GM12878 (cell line): ENCODE measurements around the gene HECTD2.

ENCODE experiments used
- ATF7 ChIP-seq: fragments of 450-650 bp; IDR thresholded peaks from 2 replicates; pipeline ENCODE4 v1.6.1; 2016; ENCODE audit warnings: low read depth, mild to moderate bottlenecking
- CEBPB ChIP-seq, 2 experiments: fragments of 150-350 bp in 1 of 2; IDR thresholded peaks; 2 replicates each; pipeline ENCODE4 v1.6.1; 2012 to 2014; ENCODE audit warnings: low read depth in 2 of 2, low read length in 2 of 2, borderline replicate concordance in 1 of 2, inconsistent platforms in 1 of 2
- CHD2 ChIP-seq: IDR thresholded peaks from 2 replicates; pipeline ENCODE4 v1.6.1; 2011; ENCODE audit warnings: low read depth, low read length, improper control_type of control experiment, borderline replicate concordance
- CREB1 ChIP-seq: IDR thresholded peaks from 2 replicates; pipeline ENCODE4 v1.6.1; 2012; ENCODE audit warnings: low read depth, mild to moderate bottlenecking, inconsistent platforms
- EZH2 ChIP-seq: IDR thresholded peaks from 2 replicates; pipeline ENCODE4 v1.6.1; 2012; ENCODE audit warnings: low read depth, mild to moderate bottlenecking, control low read depth, inconsistent platforms, low read length, borderline replicate concordance; ENCODE audit not compliant: control insufficient read depth
- GABPA ChIP-seq: IDR thresholded peaks from 2 replicates; pipeline ENCODE4 v1.6.1; 2014; ENCODE audit warnings: antibody characterized with exemption, low read depth, mild to moderate bottlenecking, inconsistent platforms
- KLF5 ChIP-seq: fragments of 450-650 bp; IDR thresholded peaks from 2 replicates; pipeline ENCODE4 v1.6.1; 2014; ENCODE audit warnings: mild to moderate bottlenecking; ENCODE audit not compliant: partially characterized antibody
- NKRF ChIP-seq: fragments of 450-650 bp; conservative IDR thresholded peaks from 2 replicates; pipeline ENCODE4 v1.6.1; 2017; ENCODE audit warnings: mild to moderate bottlenecking, moderate library complexity
- PKNOX1 ChIP-seq: fragments of 450-650 bp; IDR thresholded peaks from 2 replicates; pipeline ENCODE4 v1.6.1; 2016; ENCODE audit warnings: mild to moderate bottlenecking
- PML ChIP-seq: IDR thresholded peaks from 2 replicates; pipeline ENCODE4 v1.6.1; 2012; ENCODE audit warnings: low read length, inconsistent platforms
- ZNF24 ChIP-seq: fragments of 450-650 bp; IDR thresholded peaks from 2 replicates; pipeline ENCODE4 v1.6.1; 2017; ENCODE audit warnings: antibody characterized with exemption, mild to moderate bottlenecking
- ZNF274 ChIP-seq: IDR thresholded peaks from one replicate; pipeline ENCODE4 v1.8.0; 2011; ENCODE audit not compliant: insufficient read length, insufficient read depth
- TF ChIP-seq, protein P1 (sequence below), 3 experiments: IDR thresholded peaks in 2 of 3; conservative IDR thresholded peaks in 1 of 3; 2 replicates each; pipeline ENCODE4 v1.5.1; 2011; ENCODE audit warnings: low read depth in 3 of 3, low read length in 3 of 3, mild to moderate bottlenecking in 3 of 3, control low read depth in 2 of 3, moderate library complexity in 2 of 3, inconsistent platforms in 1 of 3, mixed read lengths in 1 of 3; ENCODE audit not compliant: control insufficient read depth in 2 of 3, insufficient read depth in 1 of 3; ENCODE audit errors: extremely low read depth in 1 of 3

DNA sequence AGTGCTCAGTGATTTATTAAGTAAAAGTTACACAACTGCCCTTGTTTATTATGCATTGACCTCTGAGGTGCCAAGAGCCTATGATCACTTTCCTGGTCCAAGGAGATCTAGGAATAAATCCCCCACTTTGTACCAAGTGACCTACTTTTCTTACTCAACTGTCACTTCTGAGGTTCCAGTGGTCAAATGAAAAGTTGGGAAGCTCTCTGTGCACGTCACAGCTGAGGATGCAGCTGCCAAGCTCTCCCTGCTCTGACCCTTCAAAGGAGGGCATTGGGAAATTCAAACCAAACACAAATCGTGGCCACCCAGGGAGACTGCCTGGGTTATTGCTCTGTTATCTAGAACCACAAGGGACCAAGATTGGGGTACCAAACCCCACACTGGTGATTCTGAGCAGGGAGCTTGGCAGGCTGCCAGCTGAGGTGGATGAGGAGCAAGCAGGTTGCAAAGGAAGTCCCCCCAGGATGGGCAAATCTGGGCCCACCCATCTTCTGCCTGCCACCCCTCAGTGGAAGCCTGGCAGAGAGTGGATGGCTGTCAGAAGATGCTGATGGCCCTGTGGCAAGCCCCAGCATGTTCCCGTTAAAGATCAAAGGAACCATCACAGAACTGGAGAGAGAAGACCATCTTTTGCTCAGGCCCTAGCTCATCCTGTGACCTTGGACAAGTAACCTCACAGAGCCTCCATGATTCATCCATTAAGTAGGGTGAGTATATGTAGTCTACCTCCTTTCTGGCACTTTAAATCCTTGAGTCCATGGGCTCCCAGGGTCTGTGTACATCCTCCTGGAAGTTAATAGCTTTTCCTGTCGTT lies 116.0 kb downstream of the HECTD2 start:
- no peak for TF ChIP-seq CREB1
- TF ChIP-seq ZNF24 = no peak
- TF ChIP-seq NKRF = no peak
- no peak for TF ChIP-seq PKNOX1
- no peak for TF ChIP-seq KLF5
- TF ChIP-seq ZNF274 = no peak
- no peak for TF ChIP-seq CHD2
- TF ChIP-seq CEBPB (IDR thresholded peaks at IDR 0.05; ENCODE audit: borderline replicate concordance in 1 of 2, low read depth in 2 of 2, low read length in 2 of 2) = no peak
- no peak for TF ChIP-seq ATF7
- TF ChIP-seq, protein P1, sequence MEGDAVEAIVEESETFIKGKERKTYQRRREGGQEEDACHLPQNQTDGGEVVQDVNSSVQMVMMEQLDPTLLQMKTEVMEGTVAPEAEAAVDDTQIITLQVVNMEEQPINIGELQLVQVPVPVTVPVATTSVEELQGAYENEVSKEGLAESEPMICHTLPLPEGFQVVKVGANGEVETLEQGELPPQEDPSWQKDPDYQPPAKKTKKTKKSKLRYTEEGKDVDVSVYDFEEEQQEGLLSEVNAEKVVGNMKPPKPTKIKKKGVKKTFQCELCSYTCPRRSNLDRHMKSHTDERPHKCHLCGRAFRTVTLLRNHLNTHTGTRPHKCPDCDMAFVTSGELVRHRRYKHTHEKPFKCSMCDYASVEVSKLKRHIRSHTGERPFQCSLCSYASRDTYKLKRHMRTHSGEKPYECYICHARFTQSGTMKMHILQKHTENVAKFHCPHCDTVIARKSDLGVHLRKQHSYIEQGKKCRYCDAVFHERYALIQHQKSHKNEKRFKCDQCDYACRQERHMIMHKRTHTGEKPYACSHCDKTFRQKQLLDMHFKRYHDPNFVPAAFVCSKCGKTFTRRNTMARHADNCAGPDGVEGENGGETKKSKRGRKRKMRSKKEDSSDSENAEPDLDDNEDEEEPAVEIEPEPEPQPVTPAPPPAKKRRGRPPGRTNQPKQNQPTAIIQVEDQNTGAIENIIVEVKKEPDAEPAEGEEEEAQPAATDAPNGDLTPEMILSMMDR (IDR thresholded peaks at IDR 0.05 in 2 of 3, conservative IDR thresholded peaks at IDR 0.05 in 1 of 3; ENCODE audit: control insufficient read depth in 2 of 3, extremely low read depth in 1 of 3, insufficient read depth in 1 of 3, low read depth in 3 of 3, low read length in 3 of 3) = no peak
- no peak for TF ChIP-seq EZH2
- TF ChIP-seq GABPA = no peak
- no peak for TF ChIP-seq PML
